A673 (cell line): ENCODE data around the gene GLYATL2.

Source experiments
- CTCF ChIP-seq: fragments of 300-800, 200-600 bp; sonication (generic); conservative IDR thresholded peaks from 2 replicates; pipeline ENCODE4 v1.5.1; 2017; ENCODE audit warnings: low read depth, mild to moderate bottlenecking, antibody characterized with exemption, low read length, moderate library complexity, mixed read lengths
- EZH2 ChIP-seq: fragments of 200-600 bp; sonication (generic); IDR thresholded peaks from 2 replicates; pipeline ENCODE4 v1.6.1; 2017; ENCODE audit warnings: borderline replicate concordance, low read depth, mild to moderate bottlenecking, mixed read lengths, antibody characterized with exemption, low read length; ENCODE audit not compliant: poor library complexity, severe bottlenecking

DNA sequence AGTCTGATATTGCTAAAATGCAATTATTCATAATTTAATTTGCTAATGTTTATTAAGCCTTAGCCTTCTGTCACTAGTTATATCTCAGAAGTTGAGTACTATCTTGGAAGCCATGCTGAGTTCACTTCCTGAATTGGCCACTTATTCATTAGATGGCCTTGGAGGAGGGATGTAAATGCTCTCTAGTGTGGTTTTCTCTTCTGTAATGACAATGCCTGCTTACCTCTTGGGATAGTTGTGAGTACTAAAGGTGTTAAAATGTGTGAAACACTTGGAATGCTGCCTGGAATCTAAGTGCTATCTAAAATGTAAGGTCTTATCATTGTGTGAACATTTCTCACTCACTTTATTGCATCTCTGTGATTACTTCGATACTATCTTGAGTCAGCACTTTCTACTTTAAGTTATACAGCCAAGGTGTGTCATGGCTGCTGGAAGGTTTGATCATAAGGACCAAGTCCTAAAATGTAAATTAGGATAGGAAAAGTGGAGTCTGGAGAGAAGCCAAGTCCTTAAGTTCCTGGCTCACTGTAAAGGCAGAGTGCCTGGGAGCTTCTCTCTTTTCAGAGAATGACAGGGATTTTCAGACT lies 12.4 kb downstream of the GLYATL2 start:
- TF ChIP-seq CTCF (no peak), EZH2 (no peak)
